NCI-H510A treated with DMSO at 0.1 percent for 48 hours (cell line): ENCODE measurements around the gene BIRC6.

Experiments used
- DNase-seq: peaks from one replicate; lab custom pipeline; 2025; lab: John Stamatoyannopoulos, UW

The BIRC6 gene

GRCh38 chr2:32376756-32377155, 19.9 kb downstream of the BIRC6 start:
- no peak for DNase-seq

- DNase-seq, result no peak
Observed at GRCh38 chr2:32377928-32378327, 21.1 kb downstream of the BIRC6 start.

GRCh38 chr2:32379352-32379751, 22.5 kb downstream of the BIRC6 start:
- no peak for DNase-seq

GRCh38 chr2:32383858-32384257, 27.0 kb downstream of the BIRC6 start:
- no peak for DNase-seq

- no peak for DNase-seq
Observed at GRCh38 chr2:32384529-32384928, 27.7 kb downstream of the BIRC6 start.

- no peak for DNase-seq
Observed at GRCh38 chr2:32386739-32387138, 29.9 kb downstream of the BIRC6 start.

GRCh38 chr2:32399221-32399620, 42.4 kb downstream of the BIRC6 start:
- no peak for DNase-seq

GRCh38 chr2:32402091-32402490, 45.3 kb downstream of the BIRC6 start:
- DNase-seq, result no peak

GRCh38 chr2:32403782-32404181, 47.0 kb downstream of the BIRC6 start:
- no peak for DNase-seq

- DNase-seq, result no peak
Observed at GRCh38 chr2:32404691-32405090, 47.9 kb downstream of the BIRC6 start.

- no peak for DNase-seq
Observed at GRCh38 chr2:32416519-32416918, 59.7 kb downstream of the BIRC6 start.

GRCh38 chr2:32417659-32418058, 60.8 kb downstream of the BIRC6 start:
- DNase-seq, result no peak

- DNase-seq, result no peak
Observed at GRCh38 chr2:32418778-32419177, 62.0 kb downstream of the BIRC6 start.

- no peak for DNase-seq
Observed at GRCh38 chr2:32422133-32422532, 65.3 kb downstream of the BIRC6 start.

GRCh38 chr2:32423536-32423935, 66.7 kb downstream of the BIRC6 start:
- DNase-seq, result no peak

- DNase-seq, result no peak
Observed at GRCh38 chr2:32424739-32425138, 67.9 kb downstream of the BIRC6 start.

- no peak for DNase-seq
Observed at GRCh38 chr2:32425719-32426141, 68.9 kb downstream of the BIRC6 start.

- DNase-seq, result peak; percentile 71
Observed at GRCh38 chr2:32427672-32428610, 71.1 kb downstream of the BIRC6 start.

GRCh38 chr2:32430804-32431203, 74.0 kb downstream of the BIRC6 start:
- DNase-seq, result no peak

GRCh38 chr2:32436150-32436549, 79.3 kb downstream of the BIRC6 start:
- DNase-seq, result no peak

GRCh38 chr2:32442020-32442467, 85.2 kb downstream of the BIRC6 start:
- DNase-seq, result no peak

- DNase-seq, result no peak
Observed at GRCh38 chr2:32446369-32446768, 89.5 kb downstream of the BIRC6 start.

GRCh38 chr2:32450851-32451250, 94.0 kb downstream of the BIRC6 start:
- no peak for DNase-seq
